GM12864 (cell line): ENCODE data around the gene RCC2.

Source experiments
- DNase-seq: peaks from one replicate; pipeline ENCODE4 v3.0.0-alpha.2; 2011; ENCODE audit warnings: low read depth
- H3K4me3 ChIP-seq: 2 replicates; pipeline ENCODE4 v1.5.1; 2011; ENCODE audit warnings: mild to moderate bottlenecking, low read depth, low read length, control low read depth
- CTCF ChIP-seq: IDR thresholded peaks from 2 replicates; pipeline ENCODE4 v1.5.1; 2011; ENCODE audit warnings: low read depth, mild to moderate bottlenecking, moderate library complexity, low read length, control low read depth, inconsistent platforms; ENCODE audit errors: missing control alignments

The RCC2 gene

GRCh38 chr1:17404820-17405219, 34.7 kb downstream of the RCC2 start:
- TF ChIP-seq CTCF = no peak
- no peak for DNase-seq
- H3K4me3 ChIP-seq = no peak overlapping the region

GRCh38 chr1:17404034-17404684, 35.3 kb downstream of the RCC2 start:
- TF ChIP-seq CTCF = no peak
- DNase-seq = no peak
- H3K4me3 ChIP-seq = no peak overlapping the region

GRCh38 chr1:17403081-17403480, 36.4 kb downstream of the RCC2 start:
- no peak for TF ChIP-seq CTCF
- H3K4me3 ChIP-seq = no peak overlapping the region
- no peak for DNase-seq

GRCh38 chr1:17401841-17402240, 37.6 kb downstream of the RCC2 start:
- H3K4me3 ChIP-seq = no peak overlapping the region
- DNase-seq = no peak
- TF ChIP-seq CTCF = no peak

GRCh38 chr1:17400725-17401341, 38.6 kb downstream of the RCC2 start:
- DNase-seq = no peak
- H3K4me3 ChIP-seq = no peak overlapping the region
- no peak for TF ChIP-seq CTCF

GRCh38 chr1:17397910-17398695, 41.4 kb downstream of the RCC2 start:
- no peak for DNase-seq
- no peak overlapping the region for H3K4me3 ChIP-seq
- no peak for TF ChIP-seq CTCF
